Measurements from ENCODE around the gene MAP4K5. TPM values are rescaled to one million over a fixed set of nuclear protein-coding genes. Genes with fewer than 3 reads are reported as not detected.

MAP4K5 gene
- total and polyA plus RNA-seq, 2 of the 4 experiments (the other 2 are of a cell fraction) = 33.1 to 46.1 TPM

DNA sequence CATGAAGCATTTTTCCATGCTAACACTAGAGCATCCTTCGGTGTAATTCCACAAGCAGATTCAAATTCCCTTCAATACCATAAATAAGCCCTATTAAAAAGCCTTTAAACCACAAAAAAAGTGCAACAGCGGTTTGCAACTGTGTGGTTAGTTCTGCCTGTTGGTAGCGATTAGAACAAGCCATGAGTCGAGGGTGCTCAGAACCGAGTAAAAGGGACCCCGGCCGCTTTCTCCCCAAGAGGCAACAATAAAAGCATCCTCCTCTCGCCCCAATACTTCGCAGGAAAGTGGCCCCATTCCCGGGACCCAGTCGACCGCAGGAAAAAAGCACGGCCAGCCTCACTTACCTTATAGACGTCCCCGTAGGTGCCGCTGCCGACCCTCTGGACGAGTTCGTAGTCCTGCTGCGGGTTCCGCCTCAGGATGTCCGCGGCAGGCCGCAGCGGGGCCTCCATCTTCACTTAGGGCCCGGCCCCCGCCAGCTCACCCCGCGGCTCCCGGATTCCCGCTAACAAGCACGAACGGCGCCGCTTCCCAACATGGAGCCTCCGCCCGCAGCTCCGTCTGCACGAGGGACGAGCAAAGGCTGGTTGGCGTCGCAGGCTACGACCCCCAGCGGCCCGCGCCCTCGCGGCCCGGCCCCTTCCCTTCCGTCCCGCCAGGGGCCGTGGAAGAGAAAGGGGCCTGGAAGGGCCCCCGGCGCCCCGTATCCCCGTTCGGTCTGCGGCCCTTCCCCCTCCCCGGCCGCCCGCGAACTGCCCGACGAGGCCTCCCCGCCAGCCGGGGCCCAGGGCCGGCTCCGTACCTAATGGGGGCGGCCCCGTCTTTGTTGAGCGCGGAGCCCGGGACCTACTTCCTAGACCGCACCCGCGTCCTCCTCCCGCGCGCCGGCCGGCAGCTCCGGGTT is 521 bp downstream of the MAP4K5 start (continued):
- TF ChIP-seq CTCF (conservative IDR thresholded peaks at IDR 0.05; ENCODE audit: low read depth, low read length) (no peak), RCOR1 (IDR thresholded peaks at IDR 0.05; ENCODE audit: insufficient replicate concordance, low read length) (no peak), BHLHE40 (IDR thresholded peaks at IDR 0.05; ENCODE audit: low read depth, low read length) (no peak)

Data from IMR-90 (cell line).